Measurements from ENCODE around the gene PGBD4. TPM values are rescaled to one million over a fixed set of nuclear protein-coding genes. Genes with fewer than 3 reads are reported as not detected.

The PGBD4 gene
- 1.7 TPM in 2 replicates for total RNA-seq
- polyA plus RNA-seq = 0.37 and 2.6 TPM in 2 replicates

DNA sequence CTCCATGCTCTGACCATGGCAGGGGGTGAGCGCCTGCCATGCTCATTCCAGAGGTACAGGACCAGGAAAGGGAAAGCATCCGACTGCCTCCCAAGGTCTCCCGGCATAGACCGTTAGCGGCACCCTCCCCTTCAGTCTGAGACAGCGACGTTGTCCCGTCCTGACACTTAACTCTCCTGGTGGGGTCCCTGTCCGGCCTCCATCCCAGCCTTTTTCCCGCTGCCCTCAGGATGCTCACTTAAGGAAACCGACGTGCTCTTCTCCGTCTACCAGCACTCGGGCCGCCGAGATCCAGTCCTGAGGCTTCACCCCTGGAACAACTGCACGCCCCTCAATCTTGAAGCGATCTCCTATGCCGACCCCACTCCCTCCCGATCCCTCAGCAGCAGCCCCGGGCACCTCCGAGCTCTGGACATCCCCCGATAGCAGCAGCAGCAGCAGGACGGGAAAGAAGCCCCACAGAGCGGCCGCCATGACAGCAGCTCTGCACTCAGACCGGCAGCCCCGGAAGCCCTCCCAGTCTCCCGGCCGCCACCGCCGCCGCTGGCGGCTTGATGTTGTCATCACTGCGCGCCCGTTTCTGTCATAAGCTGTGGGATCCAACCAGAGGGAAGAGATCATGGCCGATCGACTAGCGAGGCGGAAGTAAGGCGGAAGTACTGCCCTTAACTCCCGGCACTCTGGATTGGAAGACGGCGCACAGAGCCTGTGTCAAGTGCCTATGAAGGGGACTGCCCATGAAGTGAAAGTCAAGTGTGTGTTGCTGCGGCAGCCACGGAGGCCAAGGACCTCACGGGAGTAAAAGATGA, at the start of gene PGBD4, which contains the start of gene EMC7:
PGBD4 (plus strand) TSS at position 718 of the 809 bp plus-strand sequence. CDS start 449 bp downstream, outside the sequence.
EMC7 (minus strand) TSS at position 497 of the 809 bp plus-strand sequence; CDS start at position 474, 23 bp downstream.
- Histone ChIP-seq H3K27ac (peak within 1 kb of the TSS; percentile 86), H3K36me3 (no peaks in the 10 kb centered on the region), H3K27me3 (no peaks in the 10 kb centered on the region), H3K4me1 (ENCODE audit: low read depth) (peaks cover 8% of the 10 kb centered on the region), H3K9me3 (ENCODE audit: low read depth) (no peaks in the 10 kb centered on the region), H3K4me3 (peak within 1 kb of the TSS; percentile 94)
- DNase-seq (ENCODE audit: low read depth in 1 of 2, low spot score in 1 of 2) = peak; percentile 99 to 100
- TF ChIP-seq, protein P1, sequence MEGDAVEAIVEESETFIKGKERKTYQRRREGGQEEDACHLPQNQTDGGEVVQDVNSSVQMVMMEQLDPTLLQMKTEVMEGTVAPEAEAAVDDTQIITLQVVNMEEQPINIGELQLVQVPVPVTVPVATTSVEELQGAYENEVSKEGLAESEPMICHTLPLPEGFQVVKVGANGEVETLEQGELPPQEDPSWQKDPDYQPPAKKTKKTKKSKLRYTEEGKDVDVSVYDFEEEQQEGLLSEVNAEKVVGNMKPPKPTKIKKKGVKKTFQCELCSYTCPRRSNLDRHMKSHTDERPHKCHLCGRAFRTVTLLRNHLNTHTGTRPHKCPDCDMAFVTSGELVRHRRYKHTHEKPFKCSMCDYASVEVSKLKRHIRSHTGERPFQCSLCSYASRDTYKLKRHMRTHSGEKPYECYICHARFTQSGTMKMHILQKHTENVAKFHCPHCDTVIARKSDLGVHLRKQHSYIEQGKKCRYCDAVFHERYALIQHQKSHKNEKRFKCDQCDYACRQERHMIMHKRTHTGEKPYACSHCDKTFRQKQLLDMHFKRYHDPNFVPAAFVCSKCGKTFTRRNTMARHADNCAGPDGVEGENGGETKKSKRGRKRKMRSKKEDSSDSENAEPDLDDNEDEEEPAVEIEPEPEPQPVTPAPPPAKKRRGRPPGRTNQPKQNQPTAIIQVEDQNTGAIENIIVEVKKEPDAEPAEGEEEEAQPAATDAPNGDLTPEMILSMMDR (IDR thresholded peaks at IDR 0.05; ENCODE audit: low read depth, low read length) = no peak

DNA sequence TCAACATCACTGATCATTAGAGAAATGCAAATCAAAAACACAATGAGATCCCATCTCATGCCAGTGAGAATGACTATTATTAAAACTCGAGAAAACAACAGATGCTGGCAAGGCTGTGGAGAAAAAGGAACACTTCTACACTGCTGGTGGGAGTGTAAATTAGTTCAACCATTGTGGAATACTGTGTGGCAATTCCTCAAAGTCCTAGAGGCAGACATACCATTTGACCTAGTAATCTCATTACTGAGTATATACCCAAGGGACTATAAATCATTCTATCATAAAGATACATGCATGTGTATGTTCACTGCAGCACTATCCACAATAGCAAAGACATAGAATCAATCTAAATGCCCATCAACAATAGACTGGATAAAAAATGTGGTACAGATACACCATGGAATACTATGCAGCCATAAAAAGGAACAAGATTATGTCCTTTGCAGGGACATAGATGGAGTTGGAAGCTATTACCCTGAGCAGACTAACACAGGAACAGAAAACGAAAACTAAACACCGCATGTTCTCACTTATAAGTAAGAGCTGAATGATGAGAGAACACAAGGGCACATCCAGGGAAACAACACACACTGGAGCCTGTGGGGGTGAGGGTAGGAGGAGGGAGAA, 47.7 kb upstream of the PGBD4 start:
- TF ChIP-seq, protein P1 (IDR thresholded peaks at IDR 0.05; ENCODE audit: low read depth, low read length) = no peak
- Histone ChIP-seq H3K36me3 (no peaks in the 10 kb centered on the region), H3K9me3 (ENCODE audit: low read depth) (no peaks in the 10 kb centered on the region), H3K4me1 (ENCODE audit: low read depth) (no peaks in the 10 kb centered on the region), H3K4me3 (no peak overlapping the region), H3K27me3 (no peaks in the 10 kb centered on the region), H3K27ac (no peak overlapping the region)
- no peak for DNase-seq (ENCODE audit: low read depth in 1 of 2, low spot score in 1 of 2)

DNA sequence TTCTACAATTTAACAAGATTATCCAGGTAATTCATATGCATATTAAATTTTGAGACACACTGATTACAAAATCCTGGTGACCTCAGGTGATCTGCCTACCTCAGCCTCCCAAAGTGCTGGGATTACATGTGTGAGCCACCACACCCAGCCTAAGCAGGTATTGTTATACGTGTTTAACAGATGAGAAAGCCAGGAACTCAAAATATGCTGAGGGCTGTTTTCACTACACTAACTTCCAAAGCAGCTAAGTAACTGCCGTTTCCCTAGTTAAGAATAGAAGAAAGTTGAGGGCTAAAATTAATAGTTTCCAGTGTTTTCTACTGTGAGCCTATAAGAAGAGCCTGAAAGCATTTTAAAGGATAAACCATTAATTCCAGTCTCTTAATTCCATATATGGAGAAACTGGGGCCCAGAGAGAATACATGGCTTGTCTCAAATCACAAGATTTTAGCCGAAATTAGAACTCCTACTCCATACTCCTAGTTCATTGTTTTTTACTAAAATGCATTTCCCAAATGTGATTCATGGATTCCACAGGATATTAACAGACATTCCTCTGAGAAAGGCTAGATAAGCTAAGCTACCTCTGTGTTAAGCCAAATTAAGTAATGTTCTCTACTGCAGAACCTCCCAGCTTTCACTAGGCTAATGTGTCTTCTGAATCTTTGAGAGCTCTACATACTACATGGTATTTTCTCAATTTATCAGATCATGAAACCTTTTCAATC, 45.9 kb upstream of the PGBD4 start:
- Histone ChIP-seq H3K27ac (no peak overlapping the region), H3K4me1 (ENCODE audit: low read depth) (no peaks in the 10 kb centered on the region), H3K4me3 (no peak overlapping the region), H3K9me3 (ENCODE audit: low read depth) (no peaks in the 10 kb centered on the region), H3K36me3 (no peaks in the 10 kb centered on the region), H3K27me3 (no peaks in the 10 kb centered on the region)
- TF ChIP-seq, protein P1 (IDR thresholded peaks at IDR 0.05; ENCODE audit: low read depth, low read length) = no peak
- peak in 1 of 2 donors; percentile 94 for DNase-seq (ENCODE audit: low read depth in 1 of 2, low spot score in 1 of 2)

DNA sequence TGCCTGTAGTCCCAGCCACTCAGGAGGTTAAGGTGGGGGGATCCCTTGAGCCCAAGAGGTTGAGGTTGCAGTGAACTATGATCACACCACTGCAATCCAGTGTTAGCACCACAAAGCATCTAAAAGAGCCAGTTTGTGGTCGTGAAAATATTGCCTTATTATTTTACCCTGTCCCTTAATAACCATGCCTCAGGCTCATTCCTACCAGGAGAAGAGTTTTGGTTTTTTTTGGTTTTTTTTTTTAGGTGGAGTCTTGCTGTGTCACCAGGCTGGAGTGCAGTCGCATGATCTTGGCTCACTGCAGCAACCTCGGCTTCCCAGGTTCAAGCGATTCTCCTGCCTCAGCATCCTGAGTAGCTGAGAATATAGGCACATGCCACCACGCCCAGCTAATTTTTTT, 45.0 kb upstream of the PGBD4 start:
- TF ChIP-seq, protein P1 (IDR thresholded peaks at IDR 0.05; ENCODE audit: low read depth, low read length) = no peak
- DNase-seq (ENCODE audit: low read depth in 1 of 2, low spot score in 1 of 2) = peak in 1 of 2 donors; percentile 17
- H3K4me3 ChIP-seq = no peak overlapping the region
- no peaks in the 10 kb centered on the region for H3K9me3 ChIP-seq (ENCODE audit: low read depth)
- H3K27ac ChIP-seq = no peak overlapping the region
- no peaks in the 10 kb centered on the region for H3K36me3 ChIP-seq
- no peaks in the 10 kb centered on the region for H3K4me1 ChIP-seq (ENCODE audit: low read depth)
- H3K27me3 ChIP-seq = no peaks in the 10 kb centered on the region

DNA sequence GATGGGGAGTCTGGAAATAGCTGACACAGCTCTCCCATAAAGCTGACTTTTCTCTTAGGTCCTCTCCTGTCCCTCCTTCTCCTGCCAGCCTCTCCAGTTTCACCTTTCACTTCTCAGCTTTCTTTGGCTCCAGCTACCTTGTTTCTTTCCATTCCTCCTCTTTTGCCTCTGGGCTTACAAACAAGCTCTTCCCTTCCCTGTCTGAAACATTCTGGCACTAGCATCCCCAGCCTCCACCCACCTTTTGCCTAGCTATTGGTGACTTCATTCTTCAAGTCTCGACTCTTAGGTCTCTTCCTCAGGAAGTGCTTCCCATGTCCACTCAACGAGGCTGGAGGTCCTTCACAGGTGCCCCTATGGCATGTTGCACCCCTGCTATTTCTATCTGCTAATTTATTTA, 42.4 kb upstream of the PGBD4 start:
- Histone ChIP-seq H3K4me1 (ENCODE audit: low read depth) (no peaks in the 10 kb centered on the region), H3K27ac (no peak overlapping the region), H3K36me3 (no peaks in the 10 kb centered on the region), H3K4me3 (no peak overlapping the region), H3K27me3 (no peaks in the 10 kb centered on the region), H3K9me3 (ENCODE audit: low read depth) (no peaks in the 10 kb centered on the region)
- TF ChIP-seq, protein P1 (IDR thresholded peaks at IDR 0.05; ENCODE audit: low read depth, low read length) = no peak
- DNase-seq (ENCODE audit: low read depth in 1 of 2, low spot score in 1 of 2) = no peak

Data from cardiac muscle cell (in vitro differentiated cells and primary cell).